Hepatocyte (in vitro differentiated cells): Measurements from ENCODE around the gene STXBP6.

ENCODE experiments used
- CTCF ChIP-seq: fragments of 200-600 bp; sonication (generic); IDR thresholded peaks from 2 replicates; pipeline ENCODE4 v1.5.1; 2016; ENCODE audit warnings: antibody characterized with exemption, mild to moderate bottlenecking; ENCODE audit not compliant: poor library complexity
- EZH2 ChIP-seq: fragments of 200-600 bp; sonication (generic); IDR thresholded peaks from 2 replicates; pipeline ENCODE4 v1.6.1; 2016; ENCODE audit warnings: antibody characterized with exemption, mild to moderate bottlenecking, borderline replicate concordance

GRCh38 chr14:24828486-24828885, 221.5 kb downstream of the STXBP6 start:
- TF ChIP-seq EZH2 = no peak
- no peak for TF ChIP-seq CTCF
